Measurements from ENCODE around the gene CD19.

DNA sequence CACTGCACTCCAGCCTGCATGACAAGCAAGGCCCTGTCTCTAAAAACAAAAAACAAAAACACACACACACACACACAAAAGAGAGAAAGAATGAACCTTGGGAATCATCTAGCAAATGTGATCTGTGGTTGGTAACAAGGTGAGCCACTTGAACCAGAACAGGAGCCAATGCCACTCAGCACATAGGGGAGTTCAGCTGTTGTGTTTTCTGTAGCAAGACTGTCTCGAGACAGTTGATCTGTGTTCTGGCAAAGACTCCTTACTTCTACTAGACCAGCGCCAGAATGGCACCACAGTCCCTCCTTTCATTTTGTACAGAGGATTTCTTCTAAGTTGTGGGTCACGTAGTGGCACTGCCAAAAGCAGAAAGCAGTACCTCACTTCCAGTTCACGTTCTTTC is 32.8 kb upstream of the CD19 start:
- TF ChIP-seq POLR2AphosphoS5 (IDR thresholded peaks at IDR 0.05), result no peak
- no peak for TF ChIP-seq POLR2A (IDR thresholded peaks at IDR 0.05)

Data from sigmoid colon (tissue), 4 donors.